Measurements from ENCODE around the gene KIAA1328. TPM values are rescaled to one million over a fixed set of nuclear protein-coding genes. Genes with fewer than 3 reads are reported as not detected.

KIAA1328 gene
- 10.1 and 10.7 TPM in 2 replicates for total RNA-seq
- long read RNA-seq, full-length matches to known transcripts = 4 of 18 reads
- long read RNA-seq, partial matches to known transcripts = 1 of 18 reads
- long read RNA-seq, other reads (novel, unspliced or antisense) = 13 of 18 reads

- Mint-ChIP-seq H3K36me3 (ENCODE audit: unreplicated experiment) (no peaks in the 10 kb centered on the region), H3K4me3 (ENCODE audit: unreplicated experiment) (peak within 1 kb of the TSS; percentile 97), H3K4me1 (ENCODE audit: unreplicated experiment) (peaks cover 38% of the 10 kb centered on the region), H3K9me3 (ENCODE audit: unreplicated experiment) (no peaks in the 10 kb centered on the region), H3K27me3 (ENCODE audit: unreplicated experiment) (no peaks in the 10 kb centered on the region), H3K27ac (ENCODE audit: unreplicated experiment) (peak within 1 kb of the TSS; percentile 94)
- peak; percentile 72 for TF ChIP-seq CTCF (IDR thresholded peaks at IDR 0.05)
- peak; percentile 97 for DNase-seq (ENCODE audit: extremely low spot score, unreplicated experiment)
These were observed at the start of gene KIAA1328, which contains the start of gene TPGS2 for GRCh38 chr18:36828630-36829361. TSS of gene KIAA1328 (plus strand) at chr18:36829127. CDS start at chr18:36829139, 12 bp downstream. TSS of gene TPGS2 (minus strand) at chr18:36829002. CDS start at chr18:36828767, 235 bp downstream.

GRCh38 chr18:36780748-36781147 is 48.2 kb upstream of the KIAA1328 start:
- Mint-ChIP-seq H3K4me1 (ENCODE audit: unreplicated experiment) (no peaks in the 10 kb centered on the region), H3K27me3 (ENCODE audit: unreplicated experiment) (no peaks in the 10 kb centered on the region), H3K27ac (ENCODE audit: unreplicated experiment) (no peak overlapping the region), H3K36me3 (ENCODE audit: unreplicated experiment) (peaks cover 4% of the 10 kb centered on the region), H3K9me3 (ENCODE audit: unreplicated experiment) (peaks cover 5% of the 10 kb centered on the region), H3K4me3 (ENCODE audit: unreplicated experiment) (no peak overlapping the region)
- no peak for DNase-seq (ENCODE audit: extremely low spot score, unreplicated experiment)
- TF ChIP-seq CTCF (IDR thresholded peaks at IDR 0.05) = no peak

GRCh38 chr18:36782710-36783109 is 46.2 kb upstream of the KIAA1328 start:
- Mint-ChIP-seq H3K27ac (ENCODE audit: unreplicated experiment) (no peak overlapping the region), H3K4me3 (ENCODE audit: unreplicated experiment) (no peak overlapping the region), H3K27me3 (ENCODE audit: unreplicated experiment) (no peaks in the 10 kb centered on the region), H3K9me3 (ENCODE audit: unreplicated experiment) (peaks cover 4% of the 10 kb centered on the region), H3K4me1 (ENCODE audit: unreplicated experiment) (peaks cover 13% of the 10 kb centered on the region), H3K36me3 (ENCODE audit: unreplicated experiment) (peaks cover 9% of the 10 kb centered on the region)
- DNase-seq (ENCODE audit: extremely low spot score, unreplicated experiment) = no peak
- no peak for TF ChIP-seq CTCF (IDR thresholded peaks at IDR 0.05)

GRCh38 chr18:36783792-36784191 is 45.1 kb upstream of the KIAA1328 start:
- Mint-ChIP-seq H3K36me3 (ENCODE audit: unreplicated experiment) (peaks cover 9% of the 10 kb centered on the region), H3K4me1 (ENCODE audit: unreplicated experiment) (peaks cover 13% of the 10 kb centered on the region), H3K27me3 (ENCODE audit: unreplicated experiment) (no peaks in the 10 kb centered on the region), H3K9me3 (ENCODE audit: unreplicated experiment) (no peaks in the 10 kb centered on the region), H3K4me3 (ENCODE audit: unreplicated experiment) (no peak overlapping the region), H3K27ac (ENCODE audit: unreplicated experiment) (no peak overlapping the region)
- no peak for DNase-seq (ENCODE audit: extremely low spot score, unreplicated experiment)
- TF ChIP-seq CTCF (IDR thresholded peaks at IDR 0.05) = no peak

GRCh38 chr18:36786686-36787085 is 42.2 kb upstream of the KIAA1328 start:
- DNase-seq (ENCODE audit: extremely low spot score, unreplicated experiment) = no peak
- peaks cover 20% of the 10 kb centered on the region for H3K36me3 Mint-ChIP-seq (ENCODE audit: unreplicated experiment)
- no peak overlapping the region for H3K4me3 Mint-ChIP-seq (ENCODE audit: unreplicated experiment)
- H3K4me1 Mint-ChIP-seq (ENCODE audit: unreplicated experiment) = peaks cover 13% of the 10 kb centered on the region
- H3K27ac Mint-ChIP-seq (ENCODE audit: unreplicated experiment) = peak overlapping the region; percentile 46
- TF ChIP-seq CTCF (IDR thresholded peaks at IDR 0.05) = no peak
- H3K9me3 Mint-ChIP-seq (ENCODE audit: unreplicated experiment) = no peaks in the 10 kb centered on the region
- no peaks in the 10 kb centered on the region for H3K27me3 Mint-ChIP-seq (ENCODE audit: unreplicated experiment)
